HG03066 (cell line): ENCODE data around the gene OR6C3.
"Not testable (repeated sequence)": the region's sequence is repeated elsewhere in the genome, so short reads cannot be mapped to it uniquely, and the experiment has no call there.

Experiments used
- ATAC-seq: cut with Tn5 transposase; IDR thresholded peaks from one replicate; pipeline ENCODE4 v1.9.1; 2021; ENCODE audit warnings: low read depth; ENCODE audit not compliant: unreplicated experiment

OR6C3 gene

GRCh38 chr12:55330446-55330845, at the start of gene OR6C3:
Gene OR6C3, plus strand, starts transcription at chr12:55330746. Its CDS starts 955 bp downstream, at chr12:55331701.
- no peak for ATAC-seq

DNA sequence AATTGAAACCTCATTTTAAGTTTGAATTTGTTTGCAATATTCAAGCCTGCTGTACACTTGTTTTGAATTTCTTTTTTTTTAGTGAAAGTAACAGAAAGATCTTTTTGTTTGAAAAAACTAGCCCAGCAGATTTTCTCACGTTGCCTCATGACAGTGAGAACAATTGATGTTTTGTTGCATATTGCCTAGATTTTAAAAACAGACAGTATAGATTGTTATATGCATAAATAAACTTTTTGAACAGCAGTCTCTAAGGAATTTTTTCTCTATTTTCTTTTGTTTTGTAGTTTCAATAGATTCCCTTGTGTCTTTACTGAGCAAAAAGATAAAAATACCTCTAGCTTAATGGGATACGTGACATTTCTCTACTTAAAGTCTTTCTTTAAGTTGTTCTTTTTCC, 49.6 kb upstream of the OR6C3 start:
- ATAC-seq = no peak

DNA sequence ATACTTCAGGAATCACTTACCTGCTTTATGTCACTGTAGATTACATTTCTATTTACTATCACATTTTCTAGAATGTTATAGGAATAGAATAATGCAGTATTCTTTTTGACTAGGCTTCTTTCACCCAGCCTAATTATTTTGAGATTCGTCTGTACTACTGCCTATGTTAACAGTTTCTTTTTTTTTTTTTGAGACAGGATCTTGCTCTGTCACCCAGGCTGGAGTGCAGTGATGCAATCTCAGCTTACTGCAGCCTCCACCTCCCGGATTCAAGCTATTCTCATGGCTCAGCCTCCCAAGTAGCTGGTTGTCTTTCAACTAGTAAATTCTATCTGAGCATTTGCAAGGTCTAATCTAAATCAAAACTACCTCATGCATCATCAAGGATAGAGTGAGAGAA, 40.5 kb upstream of the OR6C3 start:
- ATAC-seq = no peak

DNA sequence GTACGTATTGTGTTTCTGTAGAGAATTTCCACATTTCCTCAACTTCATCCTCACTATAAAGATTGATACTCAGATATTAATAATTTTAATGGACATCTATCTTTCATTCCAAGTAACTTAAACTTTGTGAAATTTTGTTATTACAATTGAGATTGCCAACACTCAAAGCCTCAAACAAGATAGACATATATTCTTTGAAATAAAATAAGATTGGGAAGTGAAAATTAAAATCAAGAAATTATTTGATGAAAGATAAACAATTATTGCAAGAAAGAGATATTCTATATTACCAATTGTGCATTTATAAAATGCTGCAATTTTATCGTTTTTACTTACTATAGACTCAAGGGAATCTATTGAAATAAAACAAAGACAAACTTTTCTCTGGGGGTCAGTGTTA, 34.1 kb upstream of the OR6C3 start, which contains the start of gene OR6C6:
Gene OR6C6, minus strand, starts transcription at position 101 of the 400 bp plus-strand sequence. CDS start 1,337 bp downstream, outside the sequence.
- no peak for ATAC-seq

GRCh38 chr12:55314043-55314442, 16.5 kb upstream of the OR6C3 start, which contains the start of gene OR6C1:
Gene OR6C1, plus strand, starts transcription at chr12:55314343. Its CDS starts 6,257 bp downstream, at chr12:55320600.
- ATAC-seq = no peak

DNA sequence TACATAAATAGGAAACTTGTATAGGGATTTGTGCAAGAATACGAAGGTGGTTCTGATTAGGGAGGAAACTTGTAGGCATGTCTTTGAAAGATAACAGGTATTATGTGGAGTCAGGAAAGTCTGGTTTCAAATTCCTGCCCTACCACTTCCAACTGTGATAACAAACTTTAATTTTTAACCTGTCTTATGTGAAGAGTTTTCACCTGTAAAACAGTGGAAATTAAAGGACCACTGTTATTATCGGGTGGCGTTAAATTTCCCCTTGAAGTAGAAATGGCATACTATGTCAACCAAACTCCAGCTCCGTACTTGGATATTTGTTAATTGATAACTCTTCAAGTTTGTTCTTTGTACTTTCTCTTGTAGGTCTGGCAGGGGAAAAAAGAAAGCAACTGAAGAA, 10.3 kb upstream of the OR6C3 start:
- ATAC-seq = no peak

- not testable (repeated sequence) for ATAC-seq
Observed at GRCh38 chr12:55325801-55326200, 4.7 kb upstream of the OR6C3 start.

GRCh38 chr12:55336002-55336401, 5.5 kb downstream of the OR6C3 start:
- ATAC-seq = no peak

- ATAC-seq = not testable (repeated sequence)
Observed at GRCh38 chr12:55355338-55355737, 24.8 kb downstream of the OR6C3 start.

DNA sequence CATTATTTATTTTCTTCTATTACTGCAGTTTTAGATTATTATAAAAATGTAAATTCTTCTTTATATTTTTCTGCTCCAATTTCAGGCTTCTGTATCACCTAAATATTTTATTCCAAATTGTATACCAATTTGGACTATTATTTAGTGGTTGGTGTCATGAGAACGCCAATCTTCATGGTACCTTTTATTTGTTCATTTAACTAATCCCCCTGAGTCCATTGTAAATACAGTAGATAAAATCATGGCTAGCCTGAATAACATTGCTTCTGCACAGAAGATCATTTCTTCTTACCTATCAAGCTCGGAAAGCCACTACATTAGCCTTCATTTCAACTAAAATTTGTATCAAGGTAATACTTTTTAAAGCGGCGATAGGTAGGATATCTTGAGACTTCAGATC, 32.1 kb downstream of the OR6C3 start, which contains the start of gene OR6C75:
Gene OR6C75, plus strand, starts transcription at position 301 of the 400 bp plus-strand sequence. CDS start 2,136 bp downstream, outside the sequence.
- ATAC-seq = no peak

GRCh38 chr12:55365086-55365485, 34.5 kb downstream of the OR6C3 start:
- ATAC-seq = no peak

DNA sequence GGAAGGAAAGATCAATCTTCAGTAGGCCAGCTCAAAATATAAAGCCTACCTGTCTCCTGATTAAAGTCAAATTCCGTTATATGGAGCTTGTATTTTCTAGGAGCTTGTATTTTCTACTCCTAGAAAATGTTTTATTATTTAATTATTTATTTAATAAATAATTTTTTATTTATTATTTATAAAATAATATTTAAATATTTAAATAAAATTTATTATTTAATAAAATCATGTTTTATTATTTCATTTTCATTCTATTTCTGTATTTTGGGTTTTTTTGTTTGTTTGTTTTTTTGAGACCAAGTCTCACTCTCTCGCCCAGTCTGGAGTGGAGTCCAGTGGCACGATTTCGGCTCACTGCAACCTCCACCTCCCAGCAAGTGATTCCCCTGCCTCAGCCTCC, 42.0 kb downstream of the OR6C3 start:
- no peak for ATAC-seq
